Vagina (tissue), 2 donors: Measurements from ENCODE around the gene KIF11.

Experiments
- POLR2A ChIP-seq, 2 donors: fragments of 450-650 bp; IDR thresholded peaks; one replicate each; pipeline ENCODE4 v1.6.1; 2017; ENCODE audit warnings: antibody characterized with exemption in 2 of 2, mild to moderate bottlenecking in 2 of 2, moderate library complexity in 2 of 2
- TF ChIP-seq, protein P1 (sequence below), 3 experiments: fragments of 450-650 bp in 2 of 3; fragments of 200-600 bp in 1 of 3; sonication (generic) in 1 of 3; IDR thresholded peaks; one replicate each; pipeline ENCODE4 v1.5.1; 2017 to 2019; ENCODE audit warnings: antibody characterized with exemption in 3 of 3, mild to moderate bottlenecking in 2 of 3, moderate library complexity in 2 of 3

DNA sequence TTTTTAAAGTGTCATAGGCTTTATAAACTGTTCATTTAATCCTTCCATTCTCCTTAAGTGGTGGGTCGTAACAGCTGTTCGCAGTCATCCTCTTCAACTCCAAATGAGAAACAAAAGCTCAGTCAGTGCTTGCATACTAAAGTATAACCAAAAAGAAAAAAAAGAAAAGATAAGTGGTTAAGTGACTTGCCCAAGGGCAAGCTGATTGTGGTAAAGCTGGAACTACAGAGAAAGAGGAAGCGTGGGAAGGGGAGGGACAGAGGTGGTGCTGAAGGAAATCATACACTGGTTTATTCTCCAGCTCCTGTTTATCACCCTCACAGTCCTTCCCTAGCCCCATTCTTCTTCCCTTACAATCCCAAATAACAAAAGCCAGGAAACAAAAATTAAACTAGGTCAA, 48.6 kb upstream of the KIF11 start:
- TF ChIP-seq, protein P1, sequence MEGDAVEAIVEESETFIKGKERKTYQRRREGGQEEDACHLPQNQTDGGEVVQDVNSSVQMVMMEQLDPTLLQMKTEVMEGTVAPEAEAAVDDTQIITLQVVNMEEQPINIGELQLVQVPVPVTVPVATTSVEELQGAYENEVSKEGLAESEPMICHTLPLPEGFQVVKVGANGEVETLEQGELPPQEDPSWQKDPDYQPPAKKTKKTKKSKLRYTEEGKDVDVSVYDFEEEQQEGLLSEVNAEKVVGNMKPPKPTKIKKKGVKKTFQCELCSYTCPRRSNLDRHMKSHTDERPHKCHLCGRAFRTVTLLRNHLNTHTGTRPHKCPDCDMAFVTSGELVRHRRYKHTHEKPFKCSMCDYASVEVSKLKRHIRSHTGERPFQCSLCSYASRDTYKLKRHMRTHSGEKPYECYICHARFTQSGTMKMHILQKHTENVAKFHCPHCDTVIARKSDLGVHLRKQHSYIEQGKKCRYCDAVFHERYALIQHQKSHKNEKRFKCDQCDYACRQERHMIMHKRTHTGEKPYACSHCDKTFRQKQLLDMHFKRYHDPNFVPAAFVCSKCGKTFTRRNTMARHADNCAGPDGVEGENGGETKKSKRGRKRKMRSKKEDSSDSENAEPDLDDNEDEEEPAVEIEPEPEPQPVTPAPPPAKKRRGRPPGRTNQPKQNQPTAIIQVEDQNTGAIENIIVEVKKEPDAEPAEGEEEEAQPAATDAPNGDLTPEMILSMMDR (IDR thresholded peaks at IDR 0.05), result no peak
- no peak for TF ChIP-seq POLR2A (IDR thresholded peaks at IDR 0.05)
